Gastroesophageal sphincter (tissue), 3 donors: ENCODE data around the gene CNR1.

Experiments
- EP300 ChIP-seq: sonication (generic); formaldehyde crosslinking; IDR thresholded peaks from one replicate; pipeline ENCODE4 v1.6.1; 2017; ENCODE audit warnings: antibody characterized with exemption, mild to moderate bottlenecking
- POLR2A ChIP-seq, 2 donors: fragments of 450-650 bp; IDR thresholded peaks; one replicate each; pipeline ENCODE4 v1.6.1; 2017; ENCODE audit warnings: antibody characterized with exemption in 2 of 2, mild to moderate bottlenecking in 2 of 2, moderate library complexity in 1 of 2
- POLR2AphosphoS5 ChIP-seq: sonication (generic); formaldehyde crosslinking; IDR thresholded peaks from one replicate; pipeline ENCODE4 v1.6.1; 2017; ENCODE audit warnings: antibody characterized with exemption
- TF ChIP-seq, protein P1 (sequence below), 4 experiments: fragments of 200-600 bp in 2 of 4; fragments of 450-650 bp in 2 of 4; sonication (generic) in 1 of 4; IDR thresholded peaks; one replicate each; pipeline ENCODE4 v1.5.1; 2017 to 2019; ENCODE audit warnings: antibody characterized with exemption in 4 of 4, mild to moderate bottlenecking in 2 of 4, moderate library complexity in 2 of 4

DNA sequence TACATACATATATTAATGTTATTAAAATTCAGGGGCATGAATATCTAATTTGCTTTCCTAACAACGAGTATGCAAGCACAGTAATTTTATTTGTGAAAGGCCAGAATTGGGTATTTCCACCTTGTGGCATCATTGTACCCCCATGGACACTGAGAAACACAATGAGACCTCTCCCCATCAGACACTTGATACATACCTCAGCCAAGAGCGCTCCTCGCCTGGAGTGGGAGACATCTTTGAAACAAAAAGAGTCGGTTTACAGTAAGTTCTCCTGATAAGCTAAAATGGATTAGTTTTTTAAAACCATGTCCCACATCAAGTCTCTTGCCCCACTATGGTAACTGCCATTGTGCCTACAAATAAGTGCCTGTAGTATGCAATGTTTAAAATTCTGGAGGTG, 2.1 kb downstream of the CNR1 start:
- TF ChIP-seq, protein P1, sequence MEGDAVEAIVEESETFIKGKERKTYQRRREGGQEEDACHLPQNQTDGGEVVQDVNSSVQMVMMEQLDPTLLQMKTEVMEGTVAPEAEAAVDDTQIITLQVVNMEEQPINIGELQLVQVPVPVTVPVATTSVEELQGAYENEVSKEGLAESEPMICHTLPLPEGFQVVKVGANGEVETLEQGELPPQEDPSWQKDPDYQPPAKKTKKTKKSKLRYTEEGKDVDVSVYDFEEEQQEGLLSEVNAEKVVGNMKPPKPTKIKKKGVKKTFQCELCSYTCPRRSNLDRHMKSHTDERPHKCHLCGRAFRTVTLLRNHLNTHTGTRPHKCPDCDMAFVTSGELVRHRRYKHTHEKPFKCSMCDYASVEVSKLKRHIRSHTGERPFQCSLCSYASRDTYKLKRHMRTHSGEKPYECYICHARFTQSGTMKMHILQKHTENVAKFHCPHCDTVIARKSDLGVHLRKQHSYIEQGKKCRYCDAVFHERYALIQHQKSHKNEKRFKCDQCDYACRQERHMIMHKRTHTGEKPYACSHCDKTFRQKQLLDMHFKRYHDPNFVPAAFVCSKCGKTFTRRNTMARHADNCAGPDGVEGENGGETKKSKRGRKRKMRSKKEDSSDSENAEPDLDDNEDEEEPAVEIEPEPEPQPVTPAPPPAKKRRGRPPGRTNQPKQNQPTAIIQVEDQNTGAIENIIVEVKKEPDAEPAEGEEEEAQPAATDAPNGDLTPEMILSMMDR (IDR thresholded peaks at IDR 0.05), result no peak
- no peak for TF ChIP-seq EP300
- no peak for TF ChIP-seq POLR2A (IDR thresholded peaks at IDR 0.05)
- no peak for TF ChIP-seq POLR2AphosphoS5
